ENCODE results near the gene SETDB2. TPM values are rescaled to one million over a fixed set of nuclear protein-coding genes. Genes with fewer than 3 reads are reported as not detected.

Gene SETDB2
- total and polyA plus RNA-seq, 10 of the 15 experiments (the other 5 are each of a cell fraction or from before 2014, with no cell fraction given): 1.2 to 10.0 (median 7.4) TPM

GRCh38 chr13:49497272-49497671 lies 53.2 kb downstream of the SETDB2 start (continued):
- TF ChIP-seq USF1 (IDR thresholded peaks at IDR 0.05; ENCODE audit: borderline replicate concordance, extremely low read length, insufficient read depth, low read depth, low read length): no peak
- no peak for TF ChIP-seq CEBPZ (IDR thresholded peaks at IDR 0.05; ENCODE audit: low read depth, low read length)

- Histone ChIP-seq H3K9me3 (replicated peaks; ENCODE audit: control insufficient read depth, insufficient read depth, low read length) (no peaks in the 10 kb centered on the region; the same call in 2 of the 3 replicates), H3K27ac (ENCODE audit: control insufficient read depth, insufficient read depth) (no peak overlapping the region), H3K36me3 (ENCODE audit: control insufficient read depth in 2 of 2, insufficient read depth in 2 of 2, low read length in 1 of 2) (peaks cover 0 to 7% of the 10 kb centered on the region in 2 experiments; a peak in 1 of 4 replicates), H3K4me1 (ENCODE audit: control insufficient read depth, insufficient read depth, low read length) (peaks cover 6% of the 10 kb centered on the region), H3K4me3 (no peak overlapping the region), H3K27me3 (replicated peaks in 1 of 2; ENCODE audit: control insufficient read depth in 2 of 2, insufficient read depth in 2 of 2, low read length in 1 of 2) (no peaks in the 10 kb centered on the region), H3K79me2 (ENCODE audit: control insufficient read depth, insufficient read depth, low read length) (peaks cover 10% of the 10 kb centered on the region), H2AFZ (ENCODE audit: control insufficient read depth, low read depth, low read length) (no peak overlapping the region), H3K4me2 (ENCODE audit: control insufficient read depth, insufficient read depth) (peak overlapping the region; percentile 45; the same call in 1 of the 2 replicates), H4K20me1 (ENCODE audit: control insufficient read depth, insufficient read depth) (no peaks in the 10 kb centered on the region), H3K9ac (ENCODE audit: control insufficient read depth, insufficient read depth, low read length) (no peak overlapping the region)
- intact Hi-C loops (cut with micrococcal nuclease; ENCODE audit: unreplicated experiment) (loop anchor here (10.0 kb wide), 1 partner anchor 193 kb away; no protein-coding TSS in a partner anchor), in situ Hi-C loops (cut with MboI) (no loop called here)
- no TSS peak for BruUV-seq (replicated peaks)
- TF ChIP-seq SMARCA5 (IDR thresholded peaks at IDR 0.05) (no peak), ZNF207 (IDR thresholded peaks at IDR 0.05; ENCODE audit: borderline replicate concordance) (no peak), MAX (IDR thresholded peaks at IDR 0.05; ENCODE audit: low read depth, low read length) (no peak), TBL1XR1 (IDR thresholded peaks at IDR 0.05; ENCODE audit: low read depth, low read length) (no peak), MYB (IDR thresholded peaks at IDR 0.05; ENCODE audit: borderline replicate concordance, low read depth, low read length) (no peak), POU2F2 (IDR thresholded peaks at IDR 0.05; ENCODE audit: borderline replicate concordance, low read depth, low read length) (no peak), HDAC6 (IDR thresholded peaks at IDR 0.05; ENCODE audit: unreplicated experiment) (no peak), SUPT20H (IDR thresholded peaks at IDR 0.05; ENCODE audit: borderline replicate concordance, control insufficient read depth, low read depth, low read length) (no peak), FOXK2 (IDR thresholded peaks at IDR 0.05) (no peak)
- WGBS (ENCODE audit: insufficient coverage, insufficient replicate concordance, low lambda C conversion rate, missing lambda C conversion rate): 31% methylated on average over 4 of the region's 4 CpGs
- ATAC-seq: no peak
- RAD21 ChIA-PET (ENCODE audit: unreplicated experiment): no interaction called here
- DNase-seq (ENCODE audit: low read depth, low spot score): no peak
- POLR2A ChIA-PET: no interaction called here
- no peak for FAIRE-seq
- SMC1A ChIA-PET (ENCODE audit: uncharacterized antibody, unreplicated experiment): no interaction called here
- CTCF ChIA-PET: no interaction called here
Measured at GRCh38 chr13:49498206-49498605, 54.1 kb downstream of the SETDB2 start.

Measured in GM12878 (cell line).